ENCODE measurements around the gene JSRP1. TPM values are rescaled to one million over a fixed set of nuclear protein-coding genes. Genes with fewer than 3 reads are reported as not detected.

Gene JSRP1
- total RNA-seq, 6 experiments from 2014 or later, result 0.28 to 0.81 (median 0.42) TPM; not detected in 3

DNA sequence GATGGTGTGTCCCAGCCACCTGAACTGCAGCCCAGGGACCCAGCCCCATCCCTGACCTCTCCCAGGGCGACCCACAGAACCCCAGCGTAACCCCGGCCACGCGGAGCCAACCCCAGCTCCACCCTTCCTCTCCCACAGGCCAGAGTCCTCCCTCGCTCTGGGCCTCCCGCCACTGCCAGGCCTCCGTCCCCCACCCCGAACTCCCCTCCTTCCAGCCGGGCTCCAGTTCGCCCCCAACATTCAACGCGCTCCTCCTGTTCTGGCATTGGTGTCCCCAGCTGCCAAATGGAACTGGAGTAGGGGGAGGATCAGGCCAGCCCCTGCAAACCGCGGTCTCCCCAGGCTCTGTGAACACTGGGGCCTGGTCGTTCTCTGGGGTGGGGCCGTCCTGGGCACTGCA, 44.3 kb upstream of the JSRP1 start:
- no peaks in the 10 kb centered on the region for H3K9me3 ChIP-seq
- no peak overlapping the region for H3K4me3 ChIP-seq
- H3K36me3 ChIP-seq, result no peaks in the 10 kb centered on the region
- no peak overlapping the region for H3K27ac ChIP-seq
- DNase-seq (no peak), ATAC-seq (peak in 1 of 4 donors; percentile 30)
- intact Hi-C loops (cut with DNase I), result no loop called here
- no peaks in the 10 kb centered on the region for H3K4me1 ChIP-seq
- 84% methylated on average over 12 of the region's 17 CpGs for WGBS (ENCODE audit: insufficient coverage, low coverage, low lambda C conversion rate, missing lambda C conversion rate)
- TF ChIP-seq POLR2A (IDR thresholded peaks at IDR 0.05), result no peak
- TF ChIP-seq, protein P1, sequence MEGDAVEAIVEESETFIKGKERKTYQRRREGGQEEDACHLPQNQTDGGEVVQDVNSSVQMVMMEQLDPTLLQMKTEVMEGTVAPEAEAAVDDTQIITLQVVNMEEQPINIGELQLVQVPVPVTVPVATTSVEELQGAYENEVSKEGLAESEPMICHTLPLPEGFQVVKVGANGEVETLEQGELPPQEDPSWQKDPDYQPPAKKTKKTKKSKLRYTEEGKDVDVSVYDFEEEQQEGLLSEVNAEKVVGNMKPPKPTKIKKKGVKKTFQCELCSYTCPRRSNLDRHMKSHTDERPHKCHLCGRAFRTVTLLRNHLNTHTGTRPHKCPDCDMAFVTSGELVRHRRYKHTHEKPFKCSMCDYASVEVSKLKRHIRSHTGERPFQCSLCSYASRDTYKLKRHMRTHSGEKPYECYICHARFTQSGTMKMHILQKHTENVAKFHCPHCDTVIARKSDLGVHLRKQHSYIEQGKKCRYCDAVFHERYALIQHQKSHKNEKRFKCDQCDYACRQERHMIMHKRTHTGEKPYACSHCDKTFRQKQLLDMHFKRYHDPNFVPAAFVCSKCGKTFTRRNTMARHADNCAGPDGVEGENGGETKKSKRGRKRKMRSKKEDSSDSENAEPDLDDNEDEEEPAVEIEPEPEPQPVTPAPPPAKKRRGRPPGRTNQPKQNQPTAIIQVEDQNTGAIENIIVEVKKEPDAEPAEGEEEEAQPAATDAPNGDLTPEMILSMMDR (IDR thresholded peaks at IDR 0.05), result no peak
- H3K27me3 ChIP-seq, result no peaks in the 10 kb centered on the region

DNA sequence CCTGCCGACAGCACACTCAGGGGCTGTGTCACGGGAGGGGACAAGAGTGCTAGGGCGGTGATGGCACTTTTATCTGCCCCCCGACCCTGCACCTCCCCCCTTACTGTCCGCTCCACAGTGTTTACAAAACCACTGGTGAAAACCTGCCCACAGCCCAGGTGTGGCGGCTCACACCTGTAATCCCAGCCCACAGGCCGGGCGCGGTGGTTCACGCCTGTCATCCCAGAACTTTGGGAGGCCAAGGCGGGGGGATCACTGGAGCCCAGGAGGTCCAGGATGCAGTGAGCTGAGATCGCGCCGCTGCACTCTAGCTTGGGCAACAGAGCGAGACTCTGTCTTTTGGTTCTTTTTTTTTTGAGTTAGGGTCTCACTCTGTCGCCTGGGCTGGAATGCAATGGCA, 39.9 kb upstream of the JSRP1 start:
- 40% methylated on average over 3 of the region's 16 CpGs for WGBS (ENCODE audit: insufficient coverage, low coverage, low lambda C conversion rate, missing lambda C conversion rate)
- Histone ChIP-seq H3K27me3 (peaks cover 0 to 7% of the 10 kb centered on the region in 2 donors), H3K4me1 (peaks cover 0 to 5% (median 0%) of the 10 kb centered on the region in 4 donors), H3K9me3 (no peaks in the 10 kb centered on the region), H3K27ac (no peak overlapping the region), H3K4me3 (no peak overlapping the region), H3K36me3 (no peaks in the 10 kb centered on the region)
- TF ChIP-seq, protein P1 (IDR thresholded peaks at IDR 0.05), result no peak
- TF ChIP-seq POLR2A (IDR thresholded peaks at IDR 0.05), result no peak
- intact Hi-C loops (cut with DNase I), result no loop called here
- DNase-seq (no peak), ATAC-seq (no peak)

DNA sequence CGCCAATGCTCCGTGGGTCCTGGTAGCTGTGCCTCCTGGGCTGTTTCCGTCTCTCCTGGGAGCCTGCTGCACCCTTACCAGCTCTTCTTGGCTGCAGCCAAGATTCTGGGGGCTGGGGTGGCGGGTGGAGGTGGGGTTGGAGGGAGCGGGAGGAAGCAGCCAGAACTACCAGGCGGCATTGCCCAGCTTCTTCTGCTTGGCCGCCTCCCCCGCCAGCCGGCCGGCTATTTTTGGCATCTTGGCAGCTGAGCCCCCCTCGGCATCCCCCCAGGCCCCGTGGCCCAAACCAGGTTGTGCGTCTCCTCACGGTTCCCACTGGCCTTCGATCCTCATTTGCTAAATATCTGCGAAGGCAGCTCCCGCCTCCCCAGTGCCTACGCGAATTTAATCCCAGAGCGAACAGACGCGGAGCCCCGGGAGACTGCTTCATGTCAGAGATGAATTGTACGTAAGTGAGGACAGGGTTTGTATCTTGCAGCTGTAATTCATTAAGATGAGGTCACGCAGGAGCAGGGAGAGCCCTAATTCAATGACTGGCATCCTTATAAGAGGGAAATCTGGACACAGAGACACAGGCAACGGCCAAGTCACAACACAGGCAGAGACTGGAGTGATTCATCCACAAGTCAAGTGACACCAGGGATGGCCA, 38.6 kb upstream of the JSRP1 start:
- 44% methylated on average over 11 of the region's 26 CpGs for WGBS (ENCODE audit: insufficient coverage, low coverage, low lambda C conversion rate, missing lambda C conversion rate)
- no peak for ATAC-seq
- Histone ChIP-seq H3K4me1 (peaks cover 0 to 17% (median 0%) of the 10 kb centered on the region in 4 donors), H3K9me3 (no peaks in the 10 kb centered on the region), H3K36me3 (no peaks in the 10 kb centered on the region), H3K27ac (no peak overlapping the region), H3K4me3 (no peak overlapping the region), H3K27me3 (peaks cover 0 to 19% of the 10 kb centered on the region in 2 donors)
- intact Hi-C loops (cut with DNase I), result no loop called here
- DNase-seq, result no peak
- TF ChIP-seq POLR2A (IDR thresholded peaks at IDR 0.05), result no peak
- TF ChIP-seq, protein P1 (IDR thresholded peaks at IDR 0.05), result no peak

DNA sequence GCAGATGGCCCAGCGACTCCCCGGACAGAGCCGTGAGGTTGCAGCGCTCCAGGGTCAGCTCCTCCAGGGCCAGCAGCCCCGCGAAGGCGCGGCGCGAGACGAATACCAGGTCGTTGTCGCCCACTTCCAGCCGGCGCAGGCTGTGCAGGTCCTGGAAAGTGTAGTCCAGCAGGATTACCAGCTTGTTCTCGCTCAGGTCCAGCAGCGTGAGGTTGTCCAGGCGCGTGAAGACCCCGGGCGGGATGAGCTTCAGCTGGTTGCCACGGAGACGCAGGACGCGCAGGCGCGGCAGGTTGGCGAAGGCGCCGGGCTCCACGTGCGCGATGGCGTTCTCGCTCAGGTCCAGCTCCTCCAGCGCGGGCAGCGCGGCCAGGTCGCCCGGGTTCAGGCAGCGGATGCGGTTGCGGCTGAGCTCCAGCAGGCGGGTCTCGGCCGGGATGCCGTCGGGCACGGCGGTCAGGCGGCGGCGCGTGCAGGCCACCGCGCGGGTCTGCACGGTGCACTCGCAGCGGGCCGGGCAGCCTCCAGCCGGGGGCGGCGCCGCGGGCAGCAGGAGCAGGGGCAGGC, 35.1 kb upstream of the JSRP1 start:
- Histone ChIP-seq H3K36me3 (no peaks in the 10 kb centered on the region), H3K27ac (no peak overlapping the region), H3K27me3 (peaks cover 0 to 21% of the 10 kb centered on the region in 2 donors), H3K4me1 (peaks cover 0 to 18% (median 0%) of the 10 kb centered on the region in 4 donors), H3K9me3 (no peaks in the 10 kb centered on the region), H3K4me3 (peak overlapping the region; percentile 2 to 35 (median 29))
- TF ChIP-seq, protein P1 (IDR thresholded peaks at IDR 0.05), result no peak
- TF ChIP-seq POLR2A (IDR thresholded peaks at IDR 0.05), result no peak
- ATAC-seq (no peak), DNase-seq (no peak)
- intact Hi-C loops (cut with DNase I), result no loop called here
- WGBS (ENCODE audit: insufficient coverage, low coverage, low lambda C conversion rate, missing lambda C conversion rate), result no CpG with 5 or more reads among the region's 67 CpGs
